Gastroesophageal sphincter (tissue), 4 donors: ENCODE measurements around the gene ZBTB34. TPM values are rescaled to one million over a fixed set of nuclear protein-coding genes. Genes with fewer than 3 reads are reported as not detected.

Experiments used
- ATAC-seq: fragments of 150-250 bp; one replicate; pipeline ENCODE4 v1.9.1; 2016; ENCODE audit warnings: mild to moderate bottlenecking, moderate library complexity
- H3K27ac ChIP-seq, 4 donors: fragments of 200-600 bp; sonication (generic) in 3 of 4; 1 replicate in 3 of 4; 2 replicates in 1 of 4; pipeline ENCODE4 v1.5.1; 2016 to 2019
- H3K27me3 ChIP-seq: fragments of 200-600 bp; sonication (generic); one replicate; pipeline ENCODE4 v1.5.1; 2019
- H3K36me3 ChIP-seq, 2 donors: fragments of 200-600 bp; sonication (generic); one replicate each; pipeline ENCODE4 v1.5.1; 2019; ENCODE audit warnings: control low read depth in 1 of 2
- H3K4me1 ChIP-seq, 3 donors: fragments of 200-600 bp; sonication (generic); 1 replicate in 2 of 3; 2 replicates in 1 of 3; pipeline ENCODE4 v1.5.1; 2016 to 2019; ENCODE audit warnings: control low read depth in 2 of 3
- H3K4me3 ChIP-seq, 2 donors: fragments of 200-600 bp; sonication (generic); one replicate each; pipeline ENCODE4 v1.5.1; 2019; ENCODE audit warnings: mild to moderate bottlenecking in 1 of 2, moderate library complexity in 1 of 2
- H3K9me3 ChIP-seq, 3 donors: fragments of 200-600 bp; sonication (generic); one replicate each; pipeline ENCODE4 v1.5.1; 2017 to 2019; ENCODE audit warnings: control low read depth in 2 of 3
- CTCF ChIP-seq, 4 experiments: fragments of 200-600 bp in 2 of 4; fragments of 450-650 bp in 2 of 4; sonication (generic) in 1 of 4; IDR thresholded peaks; one replicate each; pipeline ENCODE4 v1.5.1; 2017 to 2019; ENCODE audit warnings: antibody characterized with exemption in 4 of 4, mild to moderate bottlenecking in 2 of 4, moderate library complexity in 2 of 4
- EP300 ChIP-seq: sonication (generic); formaldehyde crosslinking; IDR thresholded peaks from one replicate; pipeline ENCODE4 v1.6.1; 2017; ENCODE audit warnings: antibody characterized with exemption, mild to moderate bottlenecking
- POLR2A ChIP-seq, 2 donors: fragments of 450-650 bp; IDR thresholded peaks; one replicate each; pipeline ENCODE4 v1.6.1; 2017; ENCODE audit warnings: antibody characterized with exemption in 2 of 2, mild to moderate bottlenecking in 2 of 2, moderate library complexity in 1 of 2
- POLR2AphosphoS5 ChIP-seq: sonication (generic); formaldehyde crosslinking; IDR thresholded peaks from one replicate; pipeline ENCODE4 v1.6.1; 2017; ENCODE audit warnings: antibody characterized with exemption
- WGBS, 2 donors: methylation state at CpG; one replicate each; pipeline ENCODE4 v1.1.5; 2018; ENCODE audit warnings: low coverage in 1 of 2; 5-methylcytosine and 5-hydroxymethylcytosine counted together
- total RNA-seq, 4 donors: library from RNA; depleted of rRNA; stranded (reverse); fragments of >200 nt; gene quantifications; one replicate each; pipeline ENCODE4 v1.1.0, GENCODE V29; 2016

The ZBTB34 gene
- total RNA-seq, 4 donors from 2014 or later = 11.0 to 14.2 (median 13.5) TPM

GRCh38 chr9:126830827-126831226, 29.6 kb upstream of the ZBTB34 start:
- peaks cover 0 to 9% (median 0%) of the 10 kb centered on the region in 3 donors for H3K4me1 ChIP-seq
- no peak for ATAC-seq
- no peaks in the 10 kb centered on the region for H3K9me3 ChIP-seq
- H3K36me3 ChIP-seq = peaks cover 0 to 54% of the 10 kb centered on the region in 2 donors
- TF ChIP-seq EP300 (no peak), CTCF (IDR thresholded peaks at IDR 0.05) (no peak), POLR2A (IDR thresholded peaks at IDR 0.05) (no peak), POLR2AphosphoS5 (no peak)
- 86 to 100% methylated on average over 3 of the region's 3 CpGs for WGBS, 2 donors
- no peak overlapping the region for H3K4me3 ChIP-seq
- H3K27me3 ChIP-seq = no peaks in the 10 kb centered on the region
- no peak overlapping the region for H3K27ac ChIP-seq

- H3K4me1 ChIP-seq = peaks cover 0 to 9% (median 0%) of the 10 kb centered on the region in 3 donors
- peaks cover 0 to 61% of the 10 kb centered on the region in 2 donors for H3K36me3 ChIP-seq
- no peaks in the 10 kb centered on the region for H3K27me3 ChIP-seq
- ATAC-seq = no peak
- no peak for TF ChIP-seq EP300
- no peak for TF ChIP-seq POLR2AphosphoS5
- no peak for TF ChIP-seq CTCF (IDR thresholded peaks at IDR 0.05)
- no peak for TF ChIP-seq POLR2A (IDR thresholded peaks at IDR 0.05)
- H3K9me3 ChIP-seq = no peaks in the 10 kb centered on the region
- whole genome bisulfite sequencing, 2 donors = 88 to 90% methylated on average over 2 to 9 of the region's 9 CpGs
- H3K27ac ChIP-seq = no peak overlapping the region
- H3K4me3 ChIP-seq = no peak overlapping the region
Observed at GRCh38 chr9:126832440-126832839, 28.0 kb upstream of the ZBTB34 start.

- H3K36me3 ChIP-seq = peaks cover 0 to 58% of the 10 kb centered on the region in 2 donors
- ATAC-seq = no peak
- TF ChIP-seq CTCF (IDR thresholded peaks at IDR 0.05) = no peak
- no peak for TF ChIP-seq POLR2A (IDR thresholded peaks at IDR 0.05)
- no peak for TF ChIP-seq EP300
- TF ChIP-seq POLR2AphosphoS5 = no peak
- H3K27me3 ChIP-seq = no peaks in the 10 kb centered on the region
- 95 to 96% methylated on average over 4 to 13 of the region's 24 CpGs for WGBS, 2 donors
- H3K4me3 ChIP-seq = no peak overlapping the region
- no peaks in the 10 kb centered on the region for H3K9me3 ChIP-seq
- H3K4me1 ChIP-seq = peaks cover 0 to 9% (median 0%) of the 10 kb centered on the region in 3 donors
- no peak overlapping the region for H3K27ac ChIP-seq
Observed at GRCh38 chr9:126833020-126833419, 27.4 kb upstream of the ZBTB34 start.

DNA sequence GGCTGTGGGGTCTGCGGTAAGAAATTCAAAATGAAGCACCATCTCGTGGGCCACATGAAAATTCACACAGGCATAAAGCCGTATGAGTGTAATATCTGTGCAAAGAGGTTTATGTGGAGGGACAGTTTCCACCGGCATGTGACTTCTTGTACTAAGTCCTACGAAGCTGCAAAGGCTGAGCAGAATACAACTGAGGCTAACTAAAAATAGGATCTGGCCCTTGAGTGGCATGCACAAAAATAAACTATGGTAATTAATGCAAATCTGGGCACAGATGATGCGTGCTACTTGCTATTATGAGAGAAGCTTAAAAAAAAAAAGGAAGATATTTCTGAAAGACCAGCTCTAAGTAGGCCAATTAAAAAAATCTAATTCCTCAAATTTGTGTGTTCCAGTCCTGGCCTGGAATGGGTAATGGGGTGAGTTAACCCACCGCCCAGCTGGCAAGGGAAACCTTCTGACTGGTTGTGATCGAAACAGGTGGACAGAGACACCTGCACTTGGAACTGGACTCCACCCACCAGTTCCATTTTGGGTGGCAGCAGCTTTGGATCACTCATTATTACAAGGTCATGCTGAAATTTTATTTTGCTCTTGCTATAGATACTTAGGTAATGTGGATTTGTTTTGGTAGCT, 26.6 kb upstream of the ZBTB34 start:
- H3K9me3 ChIP-seq = no peaks in the 10 kb centered on the region
- no peak overlapping the region for H3K4me3 ChIP-seq
- peaks cover 0 to 65% of the 10 kb centered on the region in 2 donors for H3K36me3 ChIP-seq
- no peaks in the 10 kb centered on the region for H3K27me3 ChIP-seq
- WGBS, 2 donors = 86 to 89% methylated on average over 7 to 8 of the region's 8 CpGs
- ATAC-seq = no peak
- peaks cover 0 to 9% (median 0%) of the 10 kb centered on the region in 3 donors for H3K4me1 ChIP-seq
- TF ChIP-seq POLR2A (IDR thresholded peaks at IDR 0.05) (no peak), POLR2AphosphoS5 (no peak), CTCF (IDR thresholded peaks at IDR 0.05) (no peak), EP300 (no peak)
- H3K27ac ChIP-seq = no peak overlapping the region

GRCh38 chr9:126834672-126835071, 25.8 kb upstream of the ZBTB34 start:
- H3K27me3 ChIP-seq = no peaks in the 10 kb centered on the region
- ATAC-seq = no peak
- TF ChIP-seq POLR2A (IDR thresholded peaks at IDR 0.05) (no peak), POLR2AphosphoS5 (no peak), EP300 (no peak), CTCF (IDR thresholded peaks at IDR 0.05) (no peak)
- peaks cover 0 to 74% of the 10 kb centered on the region in 2 donors for H3K36me3 ChIP-seq
- no peak overlapping the region for H3K27ac ChIP-seq
- peaks cover 0 to 9% (median 0%) of the 10 kb centered on the region in 3 donors for H3K4me1 ChIP-seq
- H3K9me3 ChIP-seq = no peaks in the 10 kb centered on the region
- H3K4me3 ChIP-seq = no peak overlapping the region
- no CpG with 5 or more reads among the region's 2 CpGs for WGBS, 2 donors
